GM19328 (cell line): ENCODE data around the gene CCDC97.
"Not testable (repeated sequence)": the region's sequence is repeated elsewhere in the genome, so short reads cannot be mapped to it uniquely, and the experiment has no call there.

ENCODE experiments used
- ATAC-seq: cut with Tn5 transposase; IDR thresholded peaks from one replicate; pipeline ENCODE4 v1.9.1; 2021; ENCODE audit warnings: mild to moderate bottlenecking, moderate library complexity; ENCODE audit not compliant: unreplicated experiment

CCDC97 gene

GRCh38 chr19:41310033-41310831 is at the start of gene CCDC97:
Gene CCDC97, plus strand, starts transcription at chr19:41310172. Its CDS starts 139 bp downstream, at chr19:41310311.
- ATAC-seq = peak; percentile 66

DNA sequence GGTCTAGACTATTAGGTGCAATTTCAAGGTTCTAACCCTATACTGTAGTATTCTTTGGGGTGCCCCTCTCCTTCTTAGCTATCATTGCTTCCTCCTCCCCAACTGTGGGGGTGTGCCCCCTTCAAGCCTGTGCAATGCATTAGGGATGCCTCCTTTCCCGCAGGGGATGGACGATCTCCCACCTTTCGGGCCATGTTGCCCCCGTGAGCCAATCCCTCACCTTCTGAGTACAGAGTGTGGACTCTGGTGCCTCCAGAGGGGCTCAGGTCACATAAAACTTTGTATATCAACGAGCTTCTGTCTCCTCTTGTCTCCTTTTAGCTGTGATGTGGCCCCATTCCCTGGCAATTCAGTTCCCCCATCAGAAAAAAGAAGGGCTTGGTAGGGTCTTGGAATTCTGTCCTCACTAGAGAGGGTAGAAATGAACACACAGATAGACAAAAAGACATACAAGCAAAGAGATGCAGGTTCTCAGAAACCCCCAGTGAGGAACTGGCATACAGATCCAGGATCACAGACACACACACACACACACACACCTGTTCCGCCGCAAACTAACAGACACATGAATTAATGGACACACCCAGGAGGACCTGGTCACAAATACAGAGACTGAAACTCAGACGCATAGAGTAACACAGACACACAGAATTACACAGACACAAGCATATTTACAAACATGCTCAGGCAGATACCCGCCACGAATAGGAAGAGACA is 48.3 kb upstream of the CCDC97 start:
- ATAC-seq = no peak

DNA sequence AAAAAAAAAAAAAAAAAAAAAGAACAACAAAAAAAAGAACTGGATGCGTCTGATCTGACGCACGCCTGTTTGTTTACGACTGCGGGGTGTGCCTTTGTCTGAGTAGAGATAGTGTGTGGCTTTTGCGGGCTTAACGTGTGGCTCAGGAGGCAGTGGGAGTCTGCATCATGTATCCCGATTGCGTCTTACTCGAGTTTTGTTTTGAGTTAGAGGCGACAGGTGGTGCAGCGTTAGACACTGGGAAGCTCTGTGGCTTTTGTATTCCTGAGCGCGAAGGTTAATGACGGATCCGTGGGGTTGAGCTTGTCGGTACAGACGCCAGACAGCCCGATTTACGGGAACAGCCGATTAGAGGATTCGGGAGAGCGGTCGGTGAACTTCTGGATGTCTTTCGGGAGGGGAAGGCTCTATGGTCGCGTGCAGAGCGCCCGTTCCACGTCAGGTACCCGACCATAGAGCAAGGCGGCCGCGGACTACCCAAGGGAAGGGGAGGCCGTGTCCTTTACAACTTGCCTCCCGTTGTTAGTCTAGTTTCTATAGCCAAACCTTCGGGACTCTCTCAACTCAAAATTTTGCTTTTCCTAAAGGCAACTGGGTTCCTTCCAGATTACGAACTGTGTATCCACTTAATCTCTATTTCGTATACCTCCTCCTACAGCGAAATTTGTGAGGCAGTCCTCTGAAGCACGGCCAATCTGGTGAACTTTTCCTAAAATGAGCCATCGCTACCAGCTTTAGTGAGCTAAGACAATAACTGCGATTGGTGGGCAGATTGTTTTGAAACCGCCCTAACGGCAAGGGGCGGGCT is 46.7 kb upstream of the CCDC97 start:
- no peak for ATAC-seq

- ATAC-seq = peak; percentile 72
Measured at GRCh38 chr19:41263850-41264580, 46.0 kb upstream of the CCDC97 start, which contains the start of gene HNRNPUL1. Gene HNRNPUL1, plus strand, starts transcription at chr19:41264372. Its CDS starts 132 bp downstream, at chr19:41264504.

DNA sequence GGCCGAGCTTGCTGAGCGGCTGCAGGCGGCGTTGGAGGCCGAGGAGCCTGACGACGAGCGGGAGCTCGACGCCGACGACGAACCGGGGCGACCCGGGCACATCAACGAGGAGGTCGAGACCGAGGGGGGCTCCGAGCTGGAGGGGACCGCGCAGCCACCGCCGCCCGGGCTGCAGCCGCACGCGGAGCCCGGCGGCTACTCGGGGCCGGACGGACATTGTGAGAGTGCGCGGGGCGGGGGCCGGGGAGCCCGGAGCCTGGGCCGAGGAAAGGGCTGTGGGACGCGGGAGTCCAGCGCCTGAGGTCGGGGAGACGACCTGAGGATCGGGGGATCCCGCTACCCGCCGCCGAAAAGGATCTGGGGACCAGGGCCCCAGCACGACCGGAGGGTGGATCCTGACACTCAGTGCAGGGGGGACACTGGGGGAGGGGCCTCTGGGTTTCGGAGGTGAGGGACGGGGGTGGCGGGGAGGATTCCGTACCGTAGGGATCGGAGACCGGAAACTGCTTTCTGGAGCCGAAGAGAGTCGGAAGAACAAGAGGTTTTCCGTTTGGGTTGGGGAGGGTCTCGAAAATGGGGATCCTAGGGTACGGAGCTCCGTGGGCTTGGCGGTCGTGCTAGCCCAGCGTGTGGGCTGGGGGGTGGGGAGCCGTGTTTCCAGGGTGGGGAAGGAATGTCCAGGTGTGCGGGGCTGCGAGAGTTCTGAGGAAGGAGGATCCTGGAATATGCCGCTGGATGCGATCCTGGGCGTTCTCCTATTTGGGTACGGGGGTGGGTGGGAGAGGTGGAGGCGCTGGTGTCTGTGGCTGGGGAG is 45.2 kb upstream of the CCDC97 start:
- ATAC-seq = no peak

GRCh38 chr19:41265395-41266153 is 44.4 kb upstream of the CCDC97 start:
- ATAC-seq = no peak

DNA sequence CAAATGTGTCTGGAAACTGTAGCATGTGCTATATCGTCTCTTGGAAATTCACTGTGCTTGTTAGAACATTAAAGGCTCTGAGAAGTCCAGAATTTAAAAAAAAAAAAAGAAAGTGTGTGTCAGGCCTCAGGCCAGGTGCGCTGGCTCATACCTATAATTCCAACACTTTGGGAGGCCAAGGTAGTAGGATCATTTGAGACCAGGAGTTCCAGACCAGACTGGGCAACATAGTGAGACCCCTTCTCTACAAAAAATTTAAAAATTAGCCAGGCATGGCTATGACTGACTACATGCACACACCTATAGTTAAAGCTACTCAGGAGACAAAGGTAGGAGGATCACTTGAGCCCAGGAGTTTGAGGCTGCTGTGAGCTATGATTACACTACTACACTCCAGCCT is 40.9 kb upstream of the CCDC97 start:
- no peak for ATAC-seq

GRCh38 chr19:41269571-41269970 is 40.4 kb upstream of the CCDC97 start:
- no peak for ATAC-seq

GRCh38 chr19:41273076-41273475 is 36.9 kb upstream of the CCDC97 start:
- no peak for ATAC-seq

GRCh38 chr19:41274802-41275201 is 35.2 kb upstream of the CCDC97 start:
- no peak for ATAC-seq

DNA sequence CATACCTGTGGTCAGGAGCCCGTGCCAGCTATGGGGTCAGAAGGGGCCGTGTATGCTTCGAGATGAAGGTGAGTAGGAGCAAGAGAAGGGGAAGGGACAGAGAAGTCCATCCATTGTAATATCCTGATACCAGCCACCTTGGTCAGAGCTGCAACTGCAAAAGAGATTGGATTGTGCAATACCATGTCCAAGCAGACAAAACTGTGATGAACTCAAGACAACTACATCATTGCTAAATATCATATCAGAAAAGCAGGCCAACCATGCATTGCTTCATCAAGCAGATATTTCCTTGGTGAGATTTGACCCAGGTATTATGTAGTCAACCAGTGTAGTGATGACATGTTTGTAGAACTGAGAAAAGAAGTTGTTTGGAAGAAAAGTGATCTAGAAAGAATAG is 33.7 kb upstream of the CCDC97 start:
- no peak for ATAC-seq

DNA sequence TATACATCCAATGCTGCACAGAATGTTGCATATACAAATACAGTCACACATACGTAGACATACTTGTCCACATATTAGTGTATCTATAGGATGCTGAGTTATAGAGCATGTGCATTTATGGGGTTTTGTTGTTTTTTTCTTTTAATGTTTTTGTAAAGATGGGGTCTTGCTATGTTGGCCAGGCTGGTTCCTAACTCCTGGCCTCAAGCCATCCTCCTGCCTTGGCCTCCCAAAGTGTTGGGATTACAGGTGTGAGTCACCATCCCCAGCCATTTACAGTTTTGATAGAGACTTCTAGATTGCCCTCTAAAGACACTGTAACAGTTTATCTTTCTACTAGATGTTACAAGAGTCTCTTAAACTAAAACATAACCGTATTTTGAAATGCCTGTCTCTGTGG is 31.5 kb upstream of the CCDC97 start:
- ATAC-seq = no peak

GRCh38 chr19:41288673-41289530 is 21.1 kb upstream of the CCDC97 start:
- no peak for ATAC-seq

- ATAC-seq = not testable (repeated sequence)
Measured at GRCh38 chr19:41289814-41290213, 20.2 kb upstream of the CCDC97 start.

GRCh38 chr19:41294393-41294792 is 15.6 kb upstream of the CCDC97 start:
- ATAC-seq = no peak

- ATAC-seq = no peak
Measured at GRCh38 chr19:41295499-41295898, 14.5 kb upstream of the CCDC97 start.

DNA sequence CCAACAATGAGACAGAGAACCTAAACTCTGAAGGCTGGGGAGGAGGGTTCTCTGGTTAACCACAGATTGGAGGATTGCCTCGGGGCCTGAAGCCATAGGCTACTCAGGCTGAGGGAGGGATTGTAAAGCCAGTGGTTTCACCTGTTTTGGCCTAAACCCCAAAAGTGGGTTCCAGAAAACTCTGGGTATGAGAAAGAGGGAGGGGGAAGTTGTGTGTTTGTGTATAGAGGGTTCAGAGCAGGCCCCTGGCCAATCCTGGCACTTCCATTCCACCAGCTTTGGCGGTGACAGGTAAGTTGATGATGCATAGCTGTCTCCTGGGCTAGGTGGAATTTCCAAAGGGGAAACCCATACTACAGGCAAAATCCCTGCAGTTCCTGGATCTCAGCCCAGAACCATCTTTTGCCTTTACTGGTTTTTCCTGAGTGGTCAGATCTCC is 13.5 kb upstream of the CCDC97 start:
- ATAC-seq = no peak
